Stimulated activated CD8-positive, alpha-beta memory T cell treated with anti-CD3 and anti-CD28 coated beads, Interleukin-15, amount 100 ng/mL, for 1 hour (primary cell): ENCODE measurements around the gene BRIP1.
A peak's percentile ranks its signal among the peaks of the same experiment; 100 is the strongest.

ENCODE experiments used
- DNase-seq: peaks from one replicate; pipeline ENCODE4 v3.0.0-alpha.2; 2020; ENCODE audit warnings: low read depth

BRIP1 gene

DNA sequence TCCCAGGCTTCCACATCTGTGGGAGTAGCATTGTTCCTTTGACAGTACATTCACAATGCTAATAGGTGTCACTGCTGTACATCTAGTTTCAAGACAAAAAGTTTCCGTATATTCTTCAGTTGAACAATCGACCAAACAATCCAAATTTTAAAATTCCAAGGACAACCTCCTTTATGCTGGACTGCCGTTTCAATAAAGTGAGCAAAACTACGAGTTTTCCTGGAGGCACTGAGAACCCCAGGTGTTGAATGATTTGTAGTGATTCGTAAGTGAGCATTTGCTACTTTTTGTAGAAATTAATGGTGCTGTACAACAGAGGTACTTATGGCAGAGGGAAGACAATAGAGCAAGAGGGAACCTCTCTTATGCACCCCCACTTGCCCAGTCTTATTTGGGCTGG, 201.1 kb downstream of the BRIP1 start:
- no peak for DNase-seq

DNA sequence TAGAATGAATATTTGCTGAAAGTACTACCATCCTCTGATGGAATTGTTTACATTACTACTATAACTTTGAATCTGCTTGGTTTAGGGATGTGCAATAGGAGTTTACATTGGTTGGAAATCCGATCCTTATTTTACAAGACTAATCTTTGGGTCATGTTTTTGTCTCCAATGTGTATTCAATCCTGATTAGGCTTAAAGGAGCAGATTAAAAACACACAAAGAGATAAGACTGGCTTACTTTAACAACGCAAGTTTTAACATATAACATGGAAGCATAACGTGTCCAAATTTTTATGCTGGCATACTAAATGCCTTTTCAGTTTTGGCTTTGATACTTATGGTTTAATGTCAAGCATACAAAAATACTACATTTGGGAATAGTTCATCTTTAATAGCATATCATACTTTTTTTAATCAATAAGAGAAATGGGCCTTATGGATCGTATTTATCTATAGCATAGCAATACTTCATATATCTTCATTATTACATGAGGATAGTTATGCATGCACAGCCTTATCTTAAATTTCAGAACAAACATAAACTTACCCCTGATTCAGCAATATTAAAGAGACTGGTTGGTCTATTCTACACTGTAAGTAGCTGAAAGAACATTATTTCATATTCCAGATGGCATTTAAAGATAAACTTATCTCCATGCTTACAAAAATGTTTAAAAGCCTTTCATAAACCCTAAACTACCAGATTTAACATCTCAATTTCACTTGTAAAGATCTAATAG, 202.4 kb downstream of the BRIP1 start:
- no peak for DNase-seq

GRCh38 chr17:61659437-61659836, 203.9 kb downstream of the BRIP1 start:
- no peak for DNase-seq

DNA sequence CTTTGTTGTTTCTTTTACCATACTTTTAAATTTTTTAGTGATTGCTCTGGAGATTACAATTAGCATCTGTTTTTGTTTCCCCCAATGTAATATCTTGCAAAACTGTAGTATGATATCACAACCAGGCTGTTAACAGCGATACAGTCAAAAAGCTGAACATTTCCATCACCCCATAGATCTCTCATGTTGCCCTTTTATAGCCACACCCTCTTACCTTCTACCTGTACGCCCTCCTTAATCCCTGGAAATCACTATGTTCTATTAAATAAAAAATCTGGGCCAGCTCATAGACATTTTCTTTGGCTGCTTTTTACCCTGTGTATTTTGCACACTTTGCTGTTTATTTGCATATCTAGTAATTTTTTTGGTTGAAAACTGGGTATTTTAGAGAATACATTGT, 205.1 kb downstream of the BRIP1 start:
- DNase-seq: no peak

DNA sequence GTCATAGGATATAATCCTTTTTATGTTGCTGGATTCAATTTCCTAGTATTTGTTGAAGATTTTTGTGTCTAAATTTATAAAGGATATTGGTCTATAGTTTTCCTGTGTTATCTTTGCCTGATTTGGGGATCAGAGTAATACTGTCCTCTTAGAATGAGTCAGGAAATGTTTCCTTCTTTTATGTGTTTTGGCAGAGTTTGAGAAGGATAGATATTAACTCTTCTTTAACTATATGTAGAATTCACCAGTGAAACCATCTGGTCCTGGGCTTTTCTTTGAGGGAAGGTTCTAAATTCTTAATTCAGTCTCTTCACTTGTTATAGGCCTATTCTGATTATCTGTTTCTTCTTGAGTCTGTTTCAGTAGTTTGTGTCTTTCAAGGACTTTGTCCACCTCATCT, 206.0 kb downstream of the BRIP1 start:
- DNase-seq: no peak

DNA sequence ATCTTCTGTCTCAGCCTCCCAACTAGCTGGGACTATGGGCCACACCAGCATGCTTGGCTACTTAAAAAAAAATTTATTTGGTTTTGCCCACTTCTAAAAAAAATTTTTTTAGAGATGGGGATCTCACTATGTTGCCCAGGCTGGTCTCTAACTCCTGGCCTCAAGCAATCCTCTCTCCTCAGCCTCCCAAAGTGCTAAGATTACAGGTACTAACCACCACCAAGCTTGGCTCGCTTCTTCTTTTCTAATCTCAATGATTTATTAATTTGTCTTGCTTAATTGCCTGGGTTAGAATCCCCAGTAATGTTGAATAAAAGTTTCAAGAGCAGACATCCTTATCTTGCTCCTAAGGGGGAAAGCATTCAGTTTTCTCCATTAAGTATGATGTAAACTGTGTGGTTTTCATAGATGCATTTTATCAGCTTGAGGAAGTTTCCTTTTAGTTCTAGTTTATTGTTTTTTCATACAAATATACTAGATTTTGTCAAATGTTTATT, 206.6 kb downstream of the BRIP1 start:
- DNase-seq: no peak

DNA sequence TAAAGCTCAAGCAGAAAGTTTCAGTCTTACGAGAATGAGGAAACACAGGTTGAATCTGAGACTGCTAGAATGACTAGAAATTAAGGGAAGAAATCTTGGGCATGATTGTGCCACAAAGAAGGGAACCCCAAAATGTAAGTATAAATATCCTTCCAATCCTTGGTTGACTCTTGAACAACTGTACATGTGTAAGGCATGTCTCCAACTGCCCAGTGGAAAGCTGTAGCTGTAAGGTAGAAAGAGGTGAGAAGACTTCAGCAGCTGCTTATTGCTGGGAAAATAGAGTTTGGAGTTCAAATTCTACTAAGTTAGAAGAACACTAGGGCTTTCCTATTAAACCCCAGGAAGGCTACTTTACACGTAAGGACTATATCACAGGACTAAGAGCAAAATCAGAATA, 212.6 kb downstream of the BRIP1 start:
- DNase-seq: no peak

GRCh38 chr17:61648587-61648986, 214.7 kb downstream of the BRIP1 start:
- no peak for DNase-seq

GRCh38 chr17:61647047-61647446, 216.3 kb downstream of the BRIP1 start:
- no peak for DNase-seq

GRCh38 chr17:61646482-61646881, 216.8 kb downstream of the BRIP1 start:
- DNase-seq: no peak

DNA sequence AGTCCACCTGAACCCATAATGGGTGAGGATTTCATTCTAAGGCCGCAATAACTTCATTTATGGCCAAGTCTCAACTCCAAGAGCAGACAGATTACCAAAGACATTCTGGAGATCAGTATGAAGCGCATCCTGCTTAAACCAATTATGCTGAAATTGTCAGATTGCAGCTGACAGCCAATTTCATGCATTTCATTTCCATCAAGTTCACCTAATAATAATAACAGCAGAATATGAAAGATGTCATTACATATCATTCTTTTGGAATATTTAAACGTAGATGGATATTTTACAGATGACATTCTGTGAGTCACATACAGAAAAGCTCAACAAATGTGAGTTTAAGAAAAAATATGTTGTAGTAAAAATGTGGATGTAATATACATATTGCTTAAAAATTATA, 217.4 kb downstream of the BRIP1 start:
- DNase-seq: no peak

- DNase-seq: no peak
Measured at GRCh38 chr17:61644800-61645774, 218.2 kb downstream of the BRIP1 start.

- DNase-seq: no peak
Measured at GRCh38 chr17:61642768-61643167, 220.6 kb downstream of the BRIP1 start.

DNA sequence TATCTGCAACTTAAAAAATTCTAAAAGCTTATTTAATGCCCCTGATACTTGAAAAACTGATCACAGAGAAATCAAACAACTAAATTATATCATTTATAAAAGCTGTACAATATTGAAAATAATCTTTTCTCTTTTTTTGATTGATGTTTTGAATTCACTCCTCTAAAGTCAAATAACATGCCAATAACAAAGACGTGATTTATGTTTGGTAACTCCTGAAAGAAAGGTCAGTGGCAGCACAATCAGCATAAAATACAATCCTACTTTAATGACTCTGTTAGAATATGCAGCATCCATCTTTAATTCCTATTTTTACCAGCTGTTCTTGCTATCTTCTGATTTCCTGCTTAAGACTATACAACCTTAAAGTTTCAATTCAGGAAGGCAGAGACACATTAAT, 221.6 kb downstream of the BRIP1 start:
- no peak for DNase-seq

GRCh38 chr17:61641084-61641483, 222.2 kb downstream of the BRIP1 start:
- DNase-seq: no peak

GRCh38 chr17:61639818-61640217, 223.5 kb downstream of the BRIP1 start:
- DNase-seq: no peak

DNA sequence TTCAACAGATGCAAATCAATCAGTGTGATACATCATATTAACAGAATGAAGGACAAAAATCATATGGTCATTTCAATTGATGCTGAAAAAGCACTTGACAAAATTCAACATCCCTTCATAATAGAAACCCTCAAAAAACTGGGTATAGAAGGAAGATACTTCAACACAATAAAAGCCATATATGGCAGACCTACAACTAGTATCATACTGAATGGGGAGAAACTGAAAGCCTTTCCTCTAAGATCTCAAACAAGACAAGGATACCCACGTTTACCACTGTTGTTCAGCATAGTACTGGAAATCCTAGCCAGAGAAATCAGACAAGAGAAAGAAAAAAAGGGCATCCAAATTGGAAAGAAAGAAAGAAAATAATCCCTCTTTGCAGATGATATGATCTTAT, 225.2 kb downstream of the BRIP1 start:
- DNase-seq: no peak

DNA sequence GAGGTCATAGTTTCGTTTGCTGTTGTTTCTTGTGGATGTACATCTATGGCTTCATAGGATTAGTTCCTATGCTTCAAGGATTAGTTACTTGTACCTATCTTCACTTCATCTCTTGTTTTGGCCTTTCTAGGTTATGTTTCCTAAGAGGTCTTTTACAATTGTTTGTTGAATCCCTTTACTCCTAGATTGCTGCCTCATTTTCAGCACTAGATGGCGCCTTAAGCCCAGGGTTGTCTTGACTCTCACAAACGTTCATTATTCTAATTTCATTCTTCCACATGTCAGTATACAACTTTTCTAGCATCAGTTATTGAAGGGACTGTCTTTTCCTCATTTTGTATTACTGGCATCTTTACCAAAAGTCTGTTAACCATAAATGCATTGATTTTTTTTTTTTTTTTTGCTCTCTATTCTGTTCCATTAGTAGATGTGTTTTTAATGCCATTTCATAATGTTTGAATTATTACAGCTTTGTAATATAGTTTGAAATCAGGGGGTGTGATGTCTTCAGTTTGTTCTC, 227.4 kb downstream of the BRIP1 start:
- peak; percentile 22 for DNase-seq

DNA sequence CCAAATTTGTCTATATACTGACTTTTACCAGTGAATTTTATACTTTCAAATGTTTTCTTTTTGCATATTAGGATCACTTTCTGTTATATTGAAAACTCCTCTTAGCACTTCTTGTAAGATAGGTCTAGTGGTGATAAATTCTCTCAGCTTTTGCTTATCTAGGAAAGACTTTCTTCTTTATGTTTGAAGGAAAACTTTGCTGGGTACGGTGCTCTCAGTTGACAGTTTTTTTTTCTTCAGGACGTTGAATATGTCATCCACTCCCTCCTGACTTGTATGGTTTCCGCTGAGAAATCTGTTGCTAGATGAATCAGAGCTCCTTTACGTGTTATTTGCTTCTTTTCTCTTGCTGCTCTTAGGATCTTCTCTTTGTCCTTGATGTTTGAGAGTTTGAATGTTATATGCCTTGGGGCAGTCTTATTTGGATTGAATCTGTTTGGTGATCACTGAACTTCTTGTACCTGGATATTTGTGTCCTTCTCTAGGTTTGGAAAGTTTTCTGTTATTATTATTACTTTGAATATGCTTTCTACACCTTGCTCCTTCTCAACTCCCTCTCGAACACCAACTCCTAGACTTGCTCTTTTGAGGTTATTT, 228.3 kb downstream of the BRIP1 start:
- DNase-seq: no peak

DNA sequence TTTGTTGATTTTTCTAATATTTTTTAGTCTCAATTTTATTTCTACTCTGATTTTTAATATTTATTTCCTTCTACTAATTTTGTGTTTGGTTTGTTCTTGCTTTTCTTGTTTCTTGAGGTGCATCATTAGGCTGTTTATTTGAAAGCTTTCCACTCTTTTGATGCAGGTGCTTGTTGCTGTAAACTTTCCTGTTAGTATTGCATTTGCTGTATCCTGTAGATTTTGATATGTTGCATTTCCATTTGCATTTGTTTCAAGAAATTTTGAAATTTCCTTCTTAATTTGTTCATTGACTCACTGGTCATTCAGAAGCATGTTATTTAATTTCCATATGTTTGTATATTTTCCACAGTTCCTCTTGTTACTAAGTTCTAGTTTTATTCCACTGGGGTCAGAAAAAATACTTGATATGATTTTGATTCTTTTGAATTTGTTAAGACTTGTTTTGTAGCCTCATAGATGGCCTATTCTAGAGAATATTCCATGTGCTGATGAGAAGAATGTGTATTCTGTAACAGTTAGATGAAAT, 229.3 kb downstream of the BRIP1 start:
- no peak for DNase-seq

DNA sequence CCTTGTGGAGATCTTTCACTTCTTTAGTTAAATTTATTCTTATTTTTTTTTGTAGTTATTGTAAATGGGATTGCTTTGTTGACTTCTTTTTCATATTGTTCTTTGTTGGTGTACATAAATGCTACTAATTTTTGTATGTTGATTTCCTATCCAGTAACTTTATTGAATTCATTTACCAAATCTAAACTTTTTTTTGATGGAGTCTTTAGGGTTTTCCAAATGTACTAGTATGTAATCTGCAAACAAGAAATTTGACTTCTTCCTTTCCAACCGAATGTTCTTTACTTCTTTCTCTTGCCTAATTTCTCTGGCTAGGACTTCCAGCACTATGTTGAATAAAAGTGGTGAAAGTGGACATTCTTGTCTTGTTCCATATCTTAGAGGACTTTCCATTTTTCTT, 230.5 kb downstream of the BRIP1 start:
- DNase-seq: no peak

DNA sequence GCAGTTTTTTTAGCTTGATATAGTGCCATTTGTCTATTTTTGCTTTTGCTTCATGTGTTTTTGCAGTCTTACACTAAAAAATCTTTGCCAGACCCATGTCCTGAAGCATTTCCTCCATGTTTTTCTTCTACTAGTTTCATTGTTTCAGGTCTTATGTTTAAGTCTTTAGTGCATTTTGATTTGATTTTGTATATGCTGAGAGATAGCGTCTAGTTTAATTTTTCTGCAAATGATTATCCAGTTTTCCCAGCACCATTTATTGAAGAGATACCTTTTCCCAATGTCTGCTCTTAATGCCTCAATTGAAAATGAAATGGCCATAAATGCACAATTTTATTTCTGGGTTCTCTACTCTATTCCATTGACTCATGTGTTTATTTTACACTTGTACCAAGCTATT, 231.5 kb downstream of the BRIP1 start:
- DNase-seq: no peak
